ENCODE data around the gene NSMCE1.

The NSMCE1 gene

GRCh38 chr16:27237219-27238015 lies 31.2 kb downstream of the NSMCE1 start:
- in situ Hi-C loops (cut with HindIII; ENCODE audit: low pct_ligation_motif_present, low pct_unique_long_range_greater_than_20kb, low sequenced_read_pairs) = no loop called here
- DNase-seq = no peak

GRCh38 chr16:27236635-27237218 lies 31.8 kb downstream of the NSMCE1 start:
- in situ Hi-C loops (cut with HindIII; ENCODE audit: low pct_ligation_motif_present, low pct_unique_long_range_greater_than_20kb, low sequenced_read_pairs) = no loop called here

GRCh38 chr16:27235938-27236245 lies 32.7 kb downstream of the NSMCE1 start:
- DNase-seq = no peak
- in situ Hi-C loops (cut with HindIII; ENCODE audit: low pct_ligation_motif_present, low pct_unique_long_range_greater_than_20kb, low sequenced_read_pairs) = no loop called here

More at GRCh38 chr16:27236635-27237218, 31.8 kb downstream of the NSMCE1 start:
- no peak for DNase-seq

- DNase-seq = peak; percentile 70
- in situ Hi-C loops (cut with HindIII; ENCODE audit: low pct_ligation_motif_present, low pct_unique_long_range_greater_than_20kb, low sequenced_read_pairs) = no loop called here
Observed at GRCh38 chr16:27235055-27235937, 33.3 kb downstream of the NSMCE1 start.

GRCh38 chr16:27234603-27235002 lies 34.0 kb downstream of the NSMCE1 start:
- DNase-seq = no peak
- in situ Hi-C loops (cut with HindIII; ENCODE audit: low pct_ligation_motif_present, low pct_unique_long_range_greater_than_20kb, low sequenced_read_pairs) = no loop called here

- in situ Hi-C loops (cut with HindIII; ENCODE audit: low pct_ligation_motif_present, low pct_unique_long_range_greater_than_20kb, low sequenced_read_pairs) = no loop called here
- DNase-seq = no peak
Observed at GRCh38 chr16:27234171-27234570, 34.4 kb downstream of the NSMCE1 start.

GRCh38 chr16:27233731-27234130 lies 34.8 kb downstream of the NSMCE1 start:
- DNase-seq = no peak
- in situ Hi-C loops (cut with HindIII; ENCODE audit: low pct_ligation_motif_present, low pct_unique_long_range_greater_than_20kb, low sequenced_read_pairs) = no loop called here

GRCh38 chr16:27232901-27233625 lies 35.5 kb downstream of the NSMCE1 start:
- in situ Hi-C loops (cut with HindIII; ENCODE audit: low pct_ligation_motif_present, low pct_unique_long_range_greater_than_20kb, low sequenced_read_pairs) = no loop called here
- no peak for DNase-seq

- in situ Hi-C loops (cut with HindIII; ENCODE audit: low pct_ligation_motif_present, low pct_unique_long_range_greater_than_20kb, low sequenced_read_pairs) = no loop called here
- DNase-seq = no peak
Observed at GRCh38 chr16:27232061-27232900, 36.3 kb downstream of the NSMCE1 start.

- in situ Hi-C loops (cut with HindIII; ENCODE audit: low pct_ligation_motif_present, low pct_unique_long_range_greater_than_20kb, low sequenced_read_pairs) = no loop called here
- no peak for DNase-seq
Observed at GRCh38 chr16:27231692-27232060, 36.9 kb downstream of the NSMCE1 start.

- in situ Hi-C loops (cut with HindIII; ENCODE audit: low pct_ligation_motif_present, low pct_unique_long_range_greater_than_20kb, low sequenced_read_pairs) = no loop called here
- DNase-seq = no peak
Observed at GRCh38 chr16:27230562-27231001, 38.0 kb downstream of the NSMCE1 start.

GRCh38 chr16:27229891-27230470 lies 38.6 kb downstream of the NSMCE1 start:
- in situ Hi-C loops (cut with HindIII; ENCODE audit: low pct_ligation_motif_present, low pct_unique_long_range_greater_than_20kb, low sequenced_read_pairs) = no loop called here

GRCh38 chr16:27228621-27229501 lies 39.7 kb downstream of the NSMCE1 start:
- DNase-seq = no peak
- in situ Hi-C loops (cut with HindIII; ENCODE audit: low pct_ligation_motif_present, low pct_unique_long_range_greater_than_20kb, low sequenced_read_pairs) = no loop called here

More at GRCh38 chr16:27229891-27230470, 38.6 kb downstream of the NSMCE1 start:
- no peak for DNase-seq

- no peak for DNase-seq
- in situ Hi-C loops (cut with HindIII; ENCODE audit: low pct_ligation_motif_present, low pct_unique_long_range_greater_than_20kb, low sequenced_read_pairs) = no loop called here
Observed at GRCh38 chr16:27228045-27228444, 40.5 kb downstream of the NSMCE1 start.

GRCh38 chr16:27226976-27227705 lies 41.4 kb downstream of the NSMCE1 start:
- DNase-seq = no peak
- in situ Hi-C loops (cut with HindIII; ENCODE audit: low pct_ligation_motif_present, low pct_unique_long_range_greater_than_20kb, low sequenced_read_pairs) = no loop called here

- in situ Hi-C loops (cut with HindIII; ENCODE audit: low pct_ligation_motif_present, low pct_unique_long_range_greater_than_20kb, low sequenced_read_pairs) = no loop called here
- no peak for DNase-seq
Observed at GRCh38 chr16:27226476-27226875, 42.1 kb downstream of the NSMCE1 start.

All from ACHN (cell line).